HUDEP-2 (cell line): Measurements from ENCODE around the gene PRTFDC1.

Experiments used
- DNase-seq, 76 experiments: peaks; one replicate each; lab custom pipeline; 2025; ENCODE audit not compliant: unreplicated experiment in 76 of 76; lab: John Stamatoyannopoulos, UW

Gene PRTFDC1

DNA sequence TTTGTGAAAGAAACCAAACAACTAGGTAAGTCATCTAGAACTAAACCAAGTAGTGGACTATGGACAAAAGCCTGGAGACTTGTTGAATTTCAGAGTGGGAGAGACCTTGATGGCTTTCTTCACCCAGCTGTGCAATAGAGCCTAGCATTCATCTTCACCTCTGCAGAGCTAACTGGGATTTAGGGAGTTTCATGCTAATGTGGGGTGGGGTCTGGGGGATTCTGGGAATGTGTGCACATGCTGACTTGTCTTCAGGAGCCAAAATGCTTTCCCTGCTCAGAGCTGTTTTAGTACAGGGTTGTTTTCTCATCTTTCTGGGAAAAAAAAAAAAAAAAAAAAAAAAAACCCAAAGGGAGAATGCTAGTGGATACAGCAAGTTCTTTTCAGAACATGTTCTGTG is 147.4 kb downstream of the PRTFDC1 start:
- no peak for DNase-seq

DNA sequence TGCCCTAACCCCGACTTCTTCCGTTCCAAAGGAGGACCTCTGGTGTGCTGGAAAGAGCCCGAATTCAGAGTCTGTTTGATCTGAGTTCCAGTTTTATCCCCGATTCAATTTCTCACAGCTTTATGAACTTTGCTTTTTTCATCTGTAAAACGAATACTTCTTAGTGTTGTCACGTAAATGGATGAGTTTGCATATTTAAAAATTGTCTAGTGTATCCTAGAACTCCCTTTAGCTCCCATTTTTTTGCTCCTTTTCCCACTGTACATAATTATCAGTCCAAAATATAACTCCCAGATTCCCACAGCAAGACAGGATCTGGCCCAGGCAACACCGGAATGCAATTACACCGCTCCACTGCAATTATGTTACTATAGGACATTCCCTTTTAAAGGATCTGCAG is 148.0 kb downstream of the PRTFDC1 start:
- DNase-seq = no peak

DNA sequence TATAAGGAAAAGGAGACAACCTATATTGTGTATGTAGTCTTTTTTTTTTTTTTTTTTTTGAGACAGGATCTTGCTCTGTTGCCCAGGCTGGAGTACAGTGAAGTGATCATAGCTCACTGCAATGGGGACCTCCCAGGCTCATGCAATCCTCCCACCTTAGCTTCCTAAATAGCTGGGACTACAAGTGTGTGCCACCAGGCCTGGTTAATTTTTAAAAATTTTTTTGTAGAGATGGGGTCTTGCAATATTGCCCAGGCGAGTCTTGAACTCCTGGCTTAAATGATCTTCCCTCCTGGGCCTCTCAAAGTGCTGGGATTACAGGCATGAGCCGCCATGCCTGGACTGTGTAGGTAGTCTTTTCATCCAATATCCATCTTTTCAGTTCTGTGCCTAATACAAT is 150.0 kb downstream of the PRTFDC1 start:
- DNase-seq = no peak

DNA sequence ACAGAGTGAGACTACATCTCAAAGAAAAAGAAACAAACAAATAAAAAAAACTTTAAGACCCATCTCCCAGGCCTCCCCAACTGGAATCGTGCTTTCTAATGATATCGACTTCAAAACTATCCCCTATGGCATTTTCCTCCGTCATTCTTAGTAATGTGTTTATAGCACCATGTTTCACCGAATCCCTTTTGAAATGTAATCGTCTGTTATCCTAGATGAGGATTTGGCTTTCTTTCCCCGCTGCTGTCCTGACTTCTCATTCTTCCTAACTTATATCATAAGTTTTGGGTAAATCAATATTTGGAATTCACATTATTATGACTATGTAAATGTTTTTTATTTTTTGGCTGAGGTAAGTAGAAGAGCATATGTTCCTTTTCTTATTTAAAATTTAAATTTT is 151.5 kb downstream of the PRTFDC1 start:
- no peak for DNase-seq
